Fibroblast of lung (primary cell): ENCODE data around the gene NR6A1. TPM values are rescaled to one million over a fixed set of nuclear protein-coding genes. Genes with fewer than 3 reads are reported as not detected.

Source experiments
- DNase-seq, 2 donors: peaks; one replicate each; pipeline versions ENCODE4 v3.0.0 to v3.0.0-alpha.2; 2010; ENCODE audit warnings: low read depth in 2 of 2
- H2AFZ ChIP-seq: 2 replicates; pipeline ENCODE4 v1.5.1; 2012; ENCODE audit warnings: low read length, control low read depth, inconsistent platforms
- H3K27ac ChIP-seq: 2 replicates; pipeline ENCODE4 v1.5.1; 2011; ENCODE audit warnings: low read length, control low read depth; ENCODE audit not compliant: insufficient read depth
- H3K27me3 ChIP-seq: 2 replicates; pipeline ENCODE4 v1.5.1; 2011; ENCODE audit warnings: mild to moderate bottlenecking, low read length; ENCODE audit not compliant: control insufficient read depth, insufficient read depth
- H3K36me3 ChIP-seq: 2 replicates; pipeline ENCODE4 v1.5.1; 2011; ENCODE audit warnings: low read length; ENCODE audit not compliant: control insufficient read depth, insufficient read depth
- H3K4me1 ChIP-seq: 2 replicates; pipeline ENCODE4 v1.5.1; 2011; ENCODE audit warnings: low read length; ENCODE audit not compliant: control insufficient read depth, insufficient read depth; ENCODE audit errors: extremely low read depth
- H3K4me2 ChIP-seq: 2 replicates; pipeline ENCODE4 v1.5.1; 2011; ENCODE audit warnings: low read length, control low read depth; ENCODE audit not compliant: insufficient read depth; ENCODE audit errors: extremely low read depth
- H3K4me3 ChIP-seq, 4 experiments: fragments of 200-600 bp in 1 of 4; sonication (generic) in 1 of 4; replicated peaks in 1 of 4; 2 replicates each; pipeline ENCODE4 v1.5.1; 2011 to 2016; ENCODE audit warnings: low read length in 4 of 4, low read depth in 3 of 4, mild to moderate bottlenecking in 3 of 4, control low read depth in 2 of 4, inconsistent platforms in 1 of 4, mixed read lengths in 1 of 4; ENCODE audit not compliant: insufficient read depth in 1 of 4; ENCODE audit errors: control extremely low read depth in 1 of 4
- H3K79me2 ChIP-seq: 2 replicates; pipeline ENCODE4 v1.5.1; 2012; ENCODE audit warnings: mild to moderate bottlenecking, low read length, inconsistent platforms; ENCODE audit not compliant: control insufficient read depth, insufficient read depth
- H3K9ac ChIP-seq: 2 replicates; pipeline ENCODE4 v1.5.1; 2011; ENCODE audit warnings: mild to moderate bottlenecking, low read length, control low read depth; ENCODE audit not compliant: insufficient read depth
- H3K9me3 ChIP-seq: 2 replicates; pipeline ENCODE4 v1.5.1; 2012; ENCODE audit warnings: low read depth, low read length; ENCODE audit not compliant: control insufficient read depth, insufficient read depth
- H4K20me1 ChIP-seq: 2 replicates; pipeline ENCODE4 v1.5.1; 2011; ENCODE audit warnings: low read length; ENCODE audit not compliant: control insufficient read depth, insufficient read depth; ENCODE audit errors: extremely low read depth
- EZH2 ChIP-seq: IDR thresholded peaks from 2 replicates; pipeline ENCODE4 v1.5.1; 2012; ENCODE audit warnings: low read length, control low read depth, mild to moderate bottlenecking; ENCODE audit errors: missing control alignments
- polyA plus RNA-seq, 2 donors: library from polyadenylated mRNA; depleted of rRNA in 1 of 2; stranded (reverse) in 1 of 2; unstranded in 1 of 2; fragments of >200 nt; gene quantifications; 2 replicates each; pipeline ENCODE4 v1.2.1, GENCODE V29; 2011 to 2012; ENCODE audit warnings: missing spikeins in 1 of 2
- total RNA-seq: library from RNA; depleted of rRNA; stranded (reverse); fragments of >200 nt; gene quantifications from 2 replicates; pipeline ENCODE4 v1.2.1, GENCODE V29; 2014
- TF ChIP-seq, protein P1 (sequence below), 2 donors: IDR thresholded peaks in 1 of 2; conservative IDR thresholded peaks in 1 of 2; 1 replicate in 1 of 2; 2 replicates in 1 of 2; pipeline ENCODE4 v1.5.1; 2011 to 2012; ENCODE audit warnings: low read length in 2 of 2, control low read depth in 1 of 2, inconsistent platforms in 1 of 2, low read depth in 1 of 2, mild to moderate bottlenecking in 1 of 2

The NR6A1 gene
- total and polyA plus RNA-seq, 2 donors (not counting 1 experiment from before 2014, with no cell fraction given), result 0.07 to 0.50 TPM

DNA sequence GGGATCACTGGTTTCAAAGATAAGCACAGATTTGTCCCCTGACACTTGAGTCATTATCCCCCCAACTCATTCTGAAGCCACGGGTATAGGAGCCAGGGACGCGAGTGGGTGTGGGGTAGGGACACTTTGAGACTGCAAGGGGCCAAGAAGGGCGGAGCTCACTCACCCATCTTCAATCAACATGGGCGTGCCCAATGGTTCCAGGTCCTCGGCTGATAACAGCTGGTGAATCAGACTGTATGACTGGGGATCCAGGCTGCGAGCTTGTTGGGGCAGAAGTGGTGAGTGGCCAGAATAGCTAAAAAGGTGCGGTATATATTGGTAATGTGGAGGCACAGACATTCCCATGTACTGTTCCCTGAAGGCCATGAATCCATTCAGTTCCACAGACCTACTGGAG, 233.2 kb downstream of the NR6A1 start:
- no peaks in the 10 kb centered on the region for H3K36me3 ChIP-seq
- DNase-seq, result no peak
- no peak overlapping the region for H3K27ac ChIP-seq
- H3K4me2 ChIP-seq, result no peak overlapping the region
- no peak overlapping the region for H3K4me3 ChIP-seq
- no peaks in the 10 kb centered on the region for H4K20me1 ChIP-seq
- TF ChIP-seq EZH2, result no peak
- TF ChIP-seq, protein P1, sequence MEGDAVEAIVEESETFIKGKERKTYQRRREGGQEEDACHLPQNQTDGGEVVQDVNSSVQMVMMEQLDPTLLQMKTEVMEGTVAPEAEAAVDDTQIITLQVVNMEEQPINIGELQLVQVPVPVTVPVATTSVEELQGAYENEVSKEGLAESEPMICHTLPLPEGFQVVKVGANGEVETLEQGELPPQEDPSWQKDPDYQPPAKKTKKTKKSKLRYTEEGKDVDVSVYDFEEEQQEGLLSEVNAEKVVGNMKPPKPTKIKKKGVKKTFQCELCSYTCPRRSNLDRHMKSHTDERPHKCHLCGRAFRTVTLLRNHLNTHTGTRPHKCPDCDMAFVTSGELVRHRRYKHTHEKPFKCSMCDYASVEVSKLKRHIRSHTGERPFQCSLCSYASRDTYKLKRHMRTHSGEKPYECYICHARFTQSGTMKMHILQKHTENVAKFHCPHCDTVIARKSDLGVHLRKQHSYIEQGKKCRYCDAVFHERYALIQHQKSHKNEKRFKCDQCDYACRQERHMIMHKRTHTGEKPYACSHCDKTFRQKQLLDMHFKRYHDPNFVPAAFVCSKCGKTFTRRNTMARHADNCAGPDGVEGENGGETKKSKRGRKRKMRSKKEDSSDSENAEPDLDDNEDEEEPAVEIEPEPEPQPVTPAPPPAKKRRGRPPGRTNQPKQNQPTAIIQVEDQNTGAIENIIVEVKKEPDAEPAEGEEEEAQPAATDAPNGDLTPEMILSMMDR (conservative IDR thresholded peaks at IDR 0.05 in 1 of 2, IDR thresholded peaks at IDR 0.05 in 1 of 2; ENCODE audit: low read depth in 1 of 2, low read length in 2 of 2), result no peak
- H3K79me2 ChIP-seq, result no peaks in the 10 kb centered on the region
- no peaks in the 10 kb centered on the region for H3K9me3 ChIP-seq
- no peak overlapping the region for H2AFZ ChIP-seq
- no peak overlapping the region for H3K9ac ChIP-seq
- H3K4me1 ChIP-seq, result no peaks in the 10 kb centered on the region
- peaks cover 3% of the 10 kb centered on the region for H3K27me3 ChIP-seq

DNA sequence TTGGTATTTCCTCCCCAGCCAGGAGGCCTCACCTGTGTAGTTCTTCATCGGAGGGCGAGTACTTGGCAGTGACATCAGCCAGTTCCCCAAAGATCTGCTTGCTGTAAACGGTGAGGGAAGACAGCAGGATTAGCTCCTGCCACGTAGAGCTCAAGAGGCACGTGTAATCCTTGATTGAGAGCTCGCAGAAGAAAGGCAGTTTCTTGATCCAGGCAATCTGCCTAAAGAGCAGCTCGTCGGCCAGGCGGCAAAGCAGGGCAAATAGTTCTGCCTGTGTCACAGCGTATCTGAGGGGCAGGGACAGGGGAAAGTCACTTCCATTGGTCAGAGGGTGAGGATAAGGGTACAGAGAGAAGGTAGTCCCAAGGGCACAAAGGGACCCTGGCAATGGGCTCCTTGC, 235.3 kb downstream of the NR6A1 start:
- H3K9me3 ChIP-seq, result no peaks in the 10 kb centered on the region
- H3K36me3 ChIP-seq, result no peaks in the 10 kb centered on the region
- no peaks in the 10 kb centered on the region for H3K27me3 ChIP-seq
- no peak overlapping the region for H3K27ac ChIP-seq
- no peaks in the 10 kb centered on the region for H3K4me1 ChIP-seq
- H3K79me2 ChIP-seq, result no peaks in the 10 kb centered on the region
- H3K4me3 ChIP-seq, result no peak overlapping the region
- no peak overlapping the region for H3K4me2 ChIP-seq
- H2AFZ ChIP-seq, result no peak overlapping the region
- no peak for DNase-seq
- H3K9ac ChIP-seq, result no peak overlapping the region
- H4K20me1 ChIP-seq, result no peaks in the 10 kb centered on the region
- TF ChIP-seq, protein P1 (conservative IDR thresholded peaks at IDR 0.05 in 1 of 2, IDR thresholded peaks at IDR 0.05 in 1 of 2; ENCODE audit: low read depth in 1 of 2, low read length in 2 of 2), result no peak
- TF ChIP-seq EZH2, result no peak

DNA sequence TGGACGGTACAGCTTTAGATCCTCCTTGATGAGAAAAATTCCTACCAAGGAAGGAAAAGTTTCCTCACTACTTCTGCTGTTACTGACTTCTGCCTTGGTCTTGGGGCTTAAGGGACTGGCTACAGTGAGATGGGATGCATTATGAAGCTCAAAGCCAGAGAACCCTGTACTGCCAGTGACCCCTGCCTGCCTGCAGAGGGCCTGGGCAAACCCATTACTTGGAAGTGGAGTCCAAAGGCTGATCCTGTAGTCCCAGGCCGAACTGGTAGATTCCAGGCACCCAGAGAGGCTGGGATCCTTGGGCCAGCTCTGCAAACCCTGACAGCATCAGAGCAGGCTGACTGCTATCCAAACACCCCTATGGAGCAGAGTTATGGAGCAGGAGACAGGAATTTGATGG, 238.2 kb downstream of the NR6A1 start:
- Histone ChIP-seq H2AFZ (no peak overlapping the region), H3K27ac (no peak overlapping the region), H3K9ac (no peak overlapping the region), H3K36me3 (no peaks in the 10 kb centered on the region), H3K79me2 (no peaks in the 10 kb centered on the region), H3K4me2 (no peak overlapping the region), H3K27me3 (no peaks in the 10 kb centered on the region), H4K20me1 (no peaks in the 10 kb centered on the region), H3K4me3 (no peak overlapping the region), H3K4me1 (no peaks in the 10 kb centered on the region), H3K9me3 (no peaks in the 10 kb centered on the region)
- no peak for TF ChIP-seq EZH2
- TF ChIP-seq, protein P1 (conservative IDR thresholded peaks at IDR 0.05 in 1 of 2, IDR thresholded peaks at IDR 0.05 in 1 of 2; ENCODE audit: low read depth in 1 of 2, low read length in 2 of 2), result no peak
- DNase-seq, result no peak
